AG09319 (cell line): ENCODE data around the gene SPPL3.

Experiments used
- DNase-seq: peaks from one replicate; pipeline ENCODE4 v3.0.0-alpha.2; 2010; ENCODE audit warnings: low read depth; ENCODE audit errors: extremely low read depth
- TF ChIP-seq, protein P1 (sequence below): IDR thresholded peaks from 2 replicates; pipeline ENCODE4 v1.5.1; 2011; ENCODE audit warnings: low read depth, mild to moderate bottlenecking, inconsistent platforms, low read length, moderate library complexity

The SPPL3 gene

DNA sequence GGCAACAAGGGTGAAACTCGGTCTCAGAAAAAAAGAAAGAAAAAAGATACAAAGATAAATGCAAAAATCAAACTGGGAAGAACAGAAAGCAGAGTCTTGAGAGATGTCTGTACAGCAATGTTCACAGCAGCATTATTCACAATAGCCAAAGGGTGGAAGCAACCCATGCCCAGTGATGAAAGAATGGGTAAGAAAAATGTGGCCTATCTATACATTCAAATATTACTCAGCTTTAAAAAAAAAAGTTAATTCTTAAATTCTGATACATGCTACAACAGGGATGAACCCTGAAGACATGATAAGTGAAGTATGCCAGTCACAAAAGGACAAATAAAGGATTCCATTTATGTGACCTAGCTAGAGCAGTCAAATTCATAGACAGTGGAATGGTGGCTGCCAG is 33.7 kb downstream of the SPPL3 start:
- TF ChIP-seq, protein P1, sequence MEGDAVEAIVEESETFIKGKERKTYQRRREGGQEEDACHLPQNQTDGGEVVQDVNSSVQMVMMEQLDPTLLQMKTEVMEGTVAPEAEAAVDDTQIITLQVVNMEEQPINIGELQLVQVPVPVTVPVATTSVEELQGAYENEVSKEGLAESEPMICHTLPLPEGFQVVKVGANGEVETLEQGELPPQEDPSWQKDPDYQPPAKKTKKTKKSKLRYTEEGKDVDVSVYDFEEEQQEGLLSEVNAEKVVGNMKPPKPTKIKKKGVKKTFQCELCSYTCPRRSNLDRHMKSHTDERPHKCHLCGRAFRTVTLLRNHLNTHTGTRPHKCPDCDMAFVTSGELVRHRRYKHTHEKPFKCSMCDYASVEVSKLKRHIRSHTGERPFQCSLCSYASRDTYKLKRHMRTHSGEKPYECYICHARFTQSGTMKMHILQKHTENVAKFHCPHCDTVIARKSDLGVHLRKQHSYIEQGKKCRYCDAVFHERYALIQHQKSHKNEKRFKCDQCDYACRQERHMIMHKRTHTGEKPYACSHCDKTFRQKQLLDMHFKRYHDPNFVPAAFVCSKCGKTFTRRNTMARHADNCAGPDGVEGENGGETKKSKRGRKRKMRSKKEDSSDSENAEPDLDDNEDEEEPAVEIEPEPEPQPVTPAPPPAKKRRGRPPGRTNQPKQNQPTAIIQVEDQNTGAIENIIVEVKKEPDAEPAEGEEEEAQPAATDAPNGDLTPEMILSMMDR: no peak
- no peak for DNase-seq

DNA sequence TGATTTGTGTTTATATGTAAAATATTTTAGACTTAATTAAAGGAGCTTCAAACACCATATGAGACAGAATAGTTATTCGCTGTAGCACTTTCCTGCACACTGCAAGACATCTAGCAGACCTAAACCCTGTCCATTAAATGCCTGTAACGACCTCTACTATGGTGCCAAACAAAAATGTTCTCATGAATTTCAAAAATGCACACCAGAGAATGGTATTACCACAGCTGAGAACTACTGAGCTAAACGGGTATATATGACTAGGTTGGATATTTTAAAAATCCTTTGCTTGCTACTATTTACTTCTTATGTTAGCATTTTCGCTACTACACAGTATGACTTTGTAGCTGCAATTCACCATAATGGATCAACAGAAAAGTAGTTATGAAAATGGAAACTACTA is 34.8 kb downstream of the SPPL3 start:
- TF ChIP-seq, protein P1: no peak
- no peak for DNase-seq

DNA sequence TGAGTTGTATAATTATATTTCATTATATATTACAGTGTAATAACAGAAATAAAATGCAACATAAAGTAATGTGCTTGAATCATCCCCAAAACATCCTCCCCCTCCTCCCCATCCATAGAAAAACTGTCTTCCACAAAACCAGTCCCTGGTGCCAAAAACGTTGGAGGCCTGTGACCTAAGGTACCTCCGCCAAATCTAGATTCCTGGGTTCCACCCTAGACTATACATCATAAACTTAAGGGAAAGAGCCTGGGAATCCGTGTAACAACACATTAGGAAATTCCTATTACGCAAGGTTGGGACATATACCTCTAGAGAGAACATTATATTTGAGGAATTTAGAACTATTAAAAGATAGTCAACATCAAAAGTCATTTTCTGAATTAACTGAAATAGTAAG is 38.0 kb downstream of the SPPL3 start:
- DNase-seq: no peak
- TF ChIP-seq, protein P1: no peak

DNA sequence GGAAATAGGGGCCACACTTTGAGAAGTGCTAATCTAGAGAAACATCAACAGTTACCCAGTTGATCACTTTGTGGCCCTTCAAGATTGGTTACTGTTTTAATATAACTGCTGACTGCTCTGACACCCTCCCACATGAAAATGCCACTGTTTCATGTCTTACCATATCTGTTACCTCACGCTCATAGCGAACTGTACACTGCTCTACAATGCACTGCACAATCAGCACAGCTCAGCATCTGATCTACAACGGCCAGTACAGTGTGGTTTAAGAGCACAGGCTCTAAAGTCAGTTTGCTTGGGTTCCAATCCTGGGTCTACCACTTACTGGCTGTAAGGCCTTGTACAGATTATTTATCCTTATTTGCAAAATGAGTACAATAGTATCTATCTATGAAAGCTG is 39.1 kb downstream of the SPPL3 start:
- no peak for DNase-seq
- TF ChIP-seq, protein P1: no peak

DNA sequence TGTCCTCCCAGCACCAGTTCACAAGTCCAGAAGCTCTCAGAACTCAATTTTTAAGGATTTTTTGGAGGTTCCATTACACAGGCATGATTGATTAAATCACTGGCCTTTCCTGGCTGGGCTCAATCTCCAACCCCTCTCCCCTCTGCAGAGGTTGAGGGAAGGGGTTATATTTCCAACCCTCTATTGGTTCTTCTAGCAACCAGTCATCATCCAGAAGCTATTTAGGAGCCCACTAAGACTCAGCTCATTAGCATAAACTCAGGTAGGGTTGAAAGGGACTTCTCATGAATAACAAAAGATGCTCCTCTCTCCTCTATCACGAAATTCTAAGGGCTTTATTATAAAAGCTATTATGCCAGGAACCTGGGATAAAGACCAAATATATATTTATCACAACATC is 41.5 kb downstream of the SPPL3 start:
- DNase-seq: no peak
- TF ChIP-seq, protein P1: no peak

DNA sequence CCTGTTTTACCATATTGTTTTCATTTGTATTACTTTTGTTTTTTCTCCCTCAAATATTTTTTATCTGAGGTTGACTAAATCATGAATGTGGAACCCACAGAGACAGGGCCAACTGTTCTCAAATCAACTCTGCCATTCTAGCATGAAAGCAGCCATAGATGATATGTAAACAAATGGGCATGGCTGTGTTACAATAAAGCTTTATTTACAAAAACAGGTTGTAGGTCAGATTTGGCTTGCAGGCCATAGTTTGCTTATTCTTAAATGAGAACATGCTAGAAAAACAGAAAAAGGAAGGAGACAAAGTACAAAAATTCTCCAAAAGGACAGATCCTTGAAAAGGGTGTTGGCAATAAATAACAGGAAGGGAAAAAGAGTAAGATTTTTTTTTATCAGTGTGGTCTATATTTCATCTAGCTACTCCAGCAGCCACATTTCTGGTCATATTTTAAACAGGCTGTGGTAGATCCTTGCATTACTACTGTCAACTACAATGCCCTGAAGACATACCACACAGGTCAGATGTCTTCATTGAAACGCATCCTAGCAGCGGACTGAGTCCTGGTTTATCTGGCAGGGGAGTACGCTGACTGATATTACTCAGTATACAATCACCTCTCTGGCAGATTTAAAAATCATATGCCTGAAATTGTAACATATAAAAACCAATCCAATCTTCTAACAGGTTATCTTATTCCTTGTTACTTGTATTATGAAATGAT is 42.9 kb downstream of the SPPL3 start:
- no peak for DNase-seq
- TF ChIP-seq, protein P1: no peak

DNA sequence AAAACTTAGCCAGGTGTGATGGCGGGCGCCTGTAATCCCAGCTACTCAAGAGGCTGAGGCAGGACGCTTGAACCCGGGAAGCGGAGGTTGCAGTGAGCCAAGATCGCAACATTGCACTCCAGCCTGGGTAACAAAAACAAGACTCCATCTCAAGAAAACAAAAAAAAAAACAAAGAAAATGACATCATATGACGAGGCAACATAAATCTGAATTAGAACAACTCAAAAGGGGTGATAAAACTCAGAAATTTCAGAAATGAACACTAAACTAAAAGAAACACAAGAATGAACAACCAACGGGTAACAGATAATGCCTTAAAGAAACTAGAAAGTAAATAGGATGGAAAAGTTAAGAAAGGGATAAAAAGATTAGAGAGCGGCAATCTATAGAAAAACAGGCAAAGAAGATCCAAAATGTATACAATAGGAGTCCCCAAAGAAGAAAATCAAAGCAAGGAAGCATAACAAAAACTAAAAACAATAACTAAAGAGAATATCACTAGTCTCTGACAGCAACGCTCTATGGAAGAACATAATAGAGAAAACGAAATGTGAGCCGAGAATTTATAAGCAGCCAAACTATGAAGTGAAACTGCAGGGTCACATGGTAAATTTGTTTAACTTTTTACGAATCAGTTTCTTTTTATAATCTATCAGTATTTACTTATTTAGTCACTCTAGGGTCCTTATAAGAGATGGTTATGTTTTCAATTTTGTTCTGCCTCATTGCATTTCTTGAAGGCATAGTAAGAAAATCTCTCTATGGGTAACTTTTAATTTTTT is 45.7 kb downstream of the SPPL3 start:
- no peak for DNase-seq
- TF ChIP-seq, protein P1: no peak
